Neural cell (in vitro differentiated cells): Measurements from ENCODE around the gene GATAD1. TPM values are rescaled to one million over a fixed set of nuclear protein-coding genes. Genes with fewer than 3 reads are reported as not detected.

Source experiments
- H2AFZ ChIP-seq: fragments of 200-600, 300-800 bp; sonication (generic), shearing (Covaris generic); 2 replicates; pipeline ENCODE4 v1.6.0; 2014; ENCODE audit warnings: low read depth, mild to moderate bottlenecking, antibody characterized with exemption, low read length, moderate library complexity
- H3F3A ChIP-seq: fragments of 200-600 bp; shearing (Covaris generic); 2 replicates; pipeline ENCODE4 v1.6.1; 2016; ENCODE audit warnings: mild to moderate bottlenecking, moderate library complexity, mixed read lengths, antibody characterized with exemption, low read length; ENCODE audit not compliant: insufficient read depth, poor library complexity, severe bottlenecking
- H3K27ac ChIP-seq: fragments of 200-600, 300-800 bp; sonication (generic), shearing (Covaris generic); 2 replicates; pipeline ENCODE4 v1.5.1; 2014; ENCODE audit warnings: mild to moderate bottlenecking, low read length, moderate library complexity
- H3K27me3 ChIP-seq: fragments of 300-800, 200-600 bp; sonication (generic), shearing (Covaris generic); 2 replicates; pipeline ENCODE4 v1.6.0; 2014; ENCODE audit warnings: mild to moderate bottlenecking, low read depth, low read length, moderate library complexity; ENCODE audit not compliant: insufficient read depth
- H3K36me3 ChIP-seq: fragments of 300-800, 200-600 bp; sonication (generic), shearing (Covaris generic); 2 replicates; pipeline ENCODE4 v1.5.1; 2014; ENCODE audit warnings: mild to moderate bottlenecking, antibody characterized with exemption, low read length, moderate library complexity; ENCODE audit not compliant: insufficient read depth
- H3K4me2 ChIP-seq: fragments of 300-800, 200-600 bp; sonication (generic), shearing (Covaris generic); 2 replicates; pipeline ENCODE4 v1.6.0; 2014; ENCODE audit warnings: mild to moderate bottlenecking, low read length
- H3K4me3 ChIP-seq: fragments of 300-800, 200-600 bp; sonication (generic), shearing (Covaris generic); 2 replicates; pipeline ENCODE4 v1.5.1; 2014; ENCODE audit warnings: mild to moderate bottlenecking, low read length, moderate library complexity
- H3K79me2 ChIP-seq: fragments of 200-600 bp; shearing (Covaris generic); replicated peaks from 2 replicates; pipeline ENCODE4 v1.6.0; 2014; ENCODE audit warnings: mild to moderate bottlenecking, low read length, moderate library complexity; ENCODE audit not compliant: insufficient read depth
- H3K9ac ChIP-seq: fragments of 300-800, 200-600 bp; sonication (generic), shearing (Covaris generic); 2 replicates; pipeline ENCODE4 v1.6.1; 2016; ENCODE audit warnings: mild to moderate bottlenecking, low read length, mixed read lengths
- H3K9me2 ChIP-seq: fragments of 200-600 bp; shearing (Covaris generic); 2 replicates; pipeline ENCODE4 v1.6.1; 2016; ENCODE audit warnings: mild to moderate bottlenecking, low read length, mixed read lengths; ENCODE audit not compliant: insufficient read depth
- H3K9me3 ChIP-seq: fragments of 200-600, 300-800 bp; sonication (generic), shearing (Covaris generic); 2 replicates; pipeline ENCODE4 v1.6.1; 2016; ENCODE audit warnings: mild to moderate bottlenecking, mixed run types, low read length, moderate library complexity, mixed read lengths
- H4K20me1 ChIP-seq: fragments of 200-600 bp; shearing (Covaris generic); 2 replicates; pipeline ENCODE4 v1.6.1; 2016; ENCODE audit warnings: mild to moderate bottlenecking, mixed run types; ENCODE audit not compliant: insufficient read depth
- EP300 ChIP-seq: fragments of 450-650 bp; conservative IDR thresholded peaks from 2 replicates; pipeline ENCODE4 v1.6.1; 2014; ENCODE audit warnings: antibody characterized with exemption, mild to moderate bottlenecking, moderate library complexity; ENCODE audit not compliant: poor library complexity, severe bottlenecking
- EZH2 ChIP-seq: fragments of 200-600, 300-800 bp; shearing (Covaris generic), sonication (generic); IDR thresholded peaks from 2 replicates; pipeline ENCODE4 v1.6.1; 2014; ENCODE audit warnings: antibody characterized with exemption, low read length, borderline replicate concordance, mild to moderate bottlenecking; ENCODE audit not compliant: insufficient read depth, poor library complexity, severe bottlenecking
- MXI1 ChIP-seq: fragments of 450-650 bp; conservative IDR thresholded peaks from 2 replicates; pipeline ENCODE4 v1.6.1; 2014; ENCODE audit warnings: antibody characterized with exemption, mild to moderate bottlenecking; ENCODE audit not compliant: poor library complexity, severe bottlenecking
- POLR2AphosphoS5 ChIP-seq: IDR thresholded peaks from 2 replicates; pipeline ENCODE4 v1.6.1; 2012
- RAD21 ChIP-seq: fragments of 450-650 bp; conservative IDR thresholded peaks from 2 replicates; pipeline ENCODE4 v1.6.1; 2014; ENCODE audit warnings: antibody characterized with exemption, mild to moderate bottlenecking, moderate library complexity
- SMC3 ChIP-seq: fragments of 450-650 bp; conservative IDR thresholded peaks from 2 replicates; pipeline ENCODE4 v1.6.1; 2014; ENCODE audit warnings: antibody characterized with exemption, mild to moderate bottlenecking, moderate library complexity; ENCODE audit not compliant: poor library complexity
- TAF1 ChIP-seq: IDR thresholded peaks from 2 replicates; pipeline ENCODE4 v1.6.1; 2012; ENCODE audit warnings: low read depth
- polyA plus RNA-seq: library from polyadenylated mRNA; depleted of rRNA; stranded (reverse); fragments of >200 nt; gene quantifications from 2 replicates; pipeline ENCODE4 v1.2.3, GENCODE V29; 2014
- TF ChIP-seq, protein P1 (sequence below): fragments of 450-650 bp; IDR thresholded peaks from 2 replicates; pipeline ENCODE4 v1.5.1; 2014; ENCODE audit warnings: antibody characterized with exemption, mild to moderate bottlenecking, moderate library complexity; ENCODE audit not compliant: poor library complexity, severe bottlenecking
- TF ChIP-seq, protein P2 (sequence below): IDR thresholded peaks from 2 replicates; pipeline ENCODE4 v1.6.1; 2012; ENCODE audit warnings: borderline replicate concordance

Gene GATAD1
- polyA plus RNA-seq, 1 donor from 2014 or later = 28.9 TPM

DNA sequence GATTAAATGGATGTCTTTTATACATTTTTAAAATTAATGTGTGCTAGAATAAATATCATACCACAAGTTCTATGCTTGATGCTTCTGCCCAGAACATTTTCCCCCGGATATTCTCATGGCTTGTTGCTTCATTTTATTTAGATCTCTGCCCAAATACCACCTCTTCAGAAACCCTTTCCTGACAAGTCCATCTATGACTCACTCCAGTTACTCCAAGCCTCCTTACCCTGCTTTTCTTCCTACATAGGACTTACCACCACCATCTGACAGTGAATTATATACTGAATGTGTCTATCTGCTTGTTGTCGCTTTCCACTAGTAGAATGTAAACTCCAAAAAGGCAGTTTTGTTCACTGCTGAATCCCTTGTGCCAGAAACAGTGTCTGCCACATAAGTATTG lies 49.6 kb downstream of the GATAD1 start:
- Histone ChIP-seq H3K79me2 (no peaks in the 10 kb centered on the region), H3K9me2 (no peaks in the 10 kb centered on the region), H2AFZ (no peak overlapping the region), H4K20me1 (no peaks in the 10 kb centered on the region), H3K9me3 (no peaks in the 10 kb centered on the region), H3F3A (no peaks in the 10 kb centered on the region), H3K9ac (no peak overlapping the region), H3K4me3 (no peak overlapping the region), H3K27ac (no peak overlapping the region), H3K36me3 (peaks cover 9% of the 10 kb centered on the region), H3K27me3 (no peaks in the 10 kb centered on the region), H3K4me2 (no peak overlapping the region)
- TF ChIP-seq TAF1 = no peak
- TF ChIP-seq EZH2 = no peak
- TF ChIP-seq MXI1 = no peak
- no peak for TF ChIP-seq RAD21
- no peak for TF ChIP-seq SMC3
- TF ChIP-seq, protein P1, sequence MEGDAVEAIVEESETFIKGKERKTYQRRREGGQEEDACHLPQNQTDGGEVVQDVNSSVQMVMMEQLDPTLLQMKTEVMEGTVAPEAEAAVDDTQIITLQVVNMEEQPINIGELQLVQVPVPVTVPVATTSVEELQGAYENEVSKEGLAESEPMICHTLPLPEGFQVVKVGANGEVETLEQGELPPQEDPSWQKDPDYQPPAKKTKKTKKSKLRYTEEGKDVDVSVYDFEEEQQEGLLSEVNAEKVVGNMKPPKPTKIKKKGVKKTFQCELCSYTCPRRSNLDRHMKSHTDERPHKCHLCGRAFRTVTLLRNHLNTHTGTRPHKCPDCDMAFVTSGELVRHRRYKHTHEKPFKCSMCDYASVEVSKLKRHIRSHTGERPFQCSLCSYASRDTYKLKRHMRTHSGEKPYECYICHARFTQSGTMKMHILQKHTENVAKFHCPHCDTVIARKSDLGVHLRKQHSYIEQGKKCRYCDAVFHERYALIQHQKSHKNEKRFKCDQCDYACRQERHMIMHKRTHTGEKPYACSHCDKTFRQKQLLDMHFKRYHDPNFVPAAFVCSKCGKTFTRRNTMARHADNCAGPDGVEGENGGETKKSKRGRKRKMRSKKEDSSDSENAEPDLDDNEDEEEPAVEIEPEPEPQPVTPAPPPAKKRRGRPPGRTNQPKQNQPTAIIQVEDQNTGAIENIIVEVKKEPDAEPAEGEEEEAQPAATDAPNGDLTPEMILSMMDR = no peak
- TF ChIP-seq POLR2AphosphoS5 = no peak
- no peak for TF ChIP-seq EP300
- TF ChIP-seq, protein P2, sequence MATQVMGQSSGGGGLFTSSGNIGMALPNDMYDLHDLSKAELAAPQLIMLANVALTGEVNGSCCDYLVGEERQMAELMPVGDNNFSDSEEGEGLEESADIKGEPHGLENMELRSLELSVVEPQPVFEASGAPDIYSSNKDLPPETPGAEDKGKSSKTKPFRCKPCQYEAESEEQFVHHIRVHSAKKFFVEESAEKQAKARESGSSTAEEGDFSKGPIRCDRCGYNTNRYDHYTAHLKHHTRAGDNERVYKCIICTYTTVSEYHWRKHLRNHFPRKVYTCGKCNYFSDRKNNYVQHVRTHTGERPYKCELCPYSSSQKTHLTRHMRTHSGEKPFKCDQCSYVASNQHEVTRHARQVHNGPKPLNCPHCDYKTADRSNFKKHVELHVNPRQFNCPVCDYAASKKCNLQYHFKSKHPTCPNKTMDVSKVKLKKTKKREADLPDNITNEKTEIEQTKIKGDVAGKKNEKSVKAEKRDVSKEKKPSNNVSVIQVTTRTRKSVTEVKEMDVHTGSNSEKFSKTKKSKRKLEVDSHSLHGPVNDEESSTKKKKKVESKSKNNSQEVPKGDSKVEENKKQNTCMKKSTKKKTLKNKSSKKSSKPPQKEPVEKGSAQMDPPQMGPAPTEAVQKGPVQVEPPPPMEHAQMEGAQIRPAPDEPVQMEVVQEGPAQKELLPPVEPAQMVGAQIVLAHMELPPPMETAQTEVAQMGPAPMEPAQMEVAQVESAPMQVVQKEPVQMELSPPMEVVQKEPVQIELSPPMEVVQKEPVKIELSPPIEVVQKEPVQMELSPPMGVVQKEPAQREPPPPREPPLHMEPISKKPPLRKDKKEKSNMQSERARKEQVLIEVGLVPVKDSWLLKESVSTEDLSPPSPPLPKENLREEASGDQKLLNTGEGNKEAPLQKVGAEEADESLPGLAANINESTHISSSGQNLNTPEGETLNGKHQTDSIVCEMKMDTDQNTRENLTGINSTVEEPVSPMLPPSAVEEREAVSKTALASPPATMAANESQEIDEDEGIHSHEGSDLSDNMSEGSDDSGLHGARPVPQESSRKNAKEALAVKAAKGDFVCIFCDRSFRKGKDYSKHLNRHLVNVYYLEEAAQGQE = no peak

DNA sequence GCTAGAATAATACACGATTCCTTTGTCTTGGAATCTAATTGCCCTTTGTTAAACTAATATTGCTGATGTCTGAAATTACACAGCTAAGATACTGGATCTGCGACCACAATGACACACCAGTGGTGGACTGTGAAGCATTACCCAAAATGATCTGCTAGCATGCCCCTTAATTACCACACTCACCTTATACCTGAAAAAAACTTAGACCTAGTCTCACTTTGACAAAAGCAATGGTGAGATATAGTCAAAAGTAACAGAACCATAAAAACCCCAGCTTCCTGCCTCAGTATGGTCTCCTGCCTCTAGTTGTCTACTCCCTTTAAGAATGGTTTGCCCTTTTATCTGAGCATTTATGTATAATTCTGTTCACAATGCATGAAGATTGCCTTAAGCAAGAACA lies 51.3 kb downstream of the GATAD1 start:
- no peaks in the 10 kb centered on the region for H3K79me2 ChIP-seq
- no peaks in the 10 kb centered on the region for H3K9me2 ChIP-seq
- H3K36me3 ChIP-seq = peaks cover 5% of the 10 kb centered on the region
- H3K4me3 ChIP-seq = no peak overlapping the region
- no peaks in the 10 kb centered on the region for H3F3A ChIP-seq
- H3K9ac ChIP-seq = no peak overlapping the region
- H4K20me1 ChIP-seq = no peaks in the 10 kb centered on the region
- H3K9me3 ChIP-seq = no peaks in the 10 kb centered on the region
- TF ChIP-seq TAF1 = no peak
- TF ChIP-seq SMC3 = no peak
- TF ChIP-seq, protein P2 = no peak
- TF ChIP-seq RAD21 = no peak
- TF ChIP-seq MXI1 = no peak
- no peak for TF ChIP-seq POLR2AphosphoS5
- TF ChIP-seq, protein P1 = no peak
- no peak for TF ChIP-seq EZH2
- no peaks in the 10 kb centered on the region for H3K27me3 ChIP-seq
- H3K27ac ChIP-seq = no peak overlapping the region
- no peak overlapping the region for H3K4me2 ChIP-seq
- no peak overlapping the region for H2AFZ ChIP-seq
